Karpas-422 (cell line): Measurements from ENCODE around the gene PRPS1. TPM values are rescaled to one million over a fixed set of nuclear protein-coding genes. Genes with fewer than 3 reads are reported as not detected.
A peak's percentile ranks its signal among the peaks of the same experiment; 100 is the strongest.

Experiments used
- DNase-seq: peaks from one replicate; pipeline ENCODE4 v3.0.0-alpha.2; 2015
- H2AFZ ChIP-seq: fragments of 200-600 bp; sonication (generic); 2 replicates; pipeline ENCODE4 v1.6.1; 2014; ENCODE audit warnings: antibody characterized with exemption, low read length, mixed read lengths
- H3K27ac ChIP-seq: fragments of 200-600 bp; sonication (generic); 2 replicates; pipeline ENCODE4 v1.5.1; 2014; ENCODE audit warnings: mild to moderate bottlenecking, low read length, moderate library complexity
- H3K27me3 ChIP-seq: fragments of 200-600 bp; sonication (generic); 2 replicates; pipeline ENCODE4 v1.6.1; 2014; ENCODE audit warnings: low read length, mixed read lengths
- H3K36me3 ChIP-seq: fragments of 200-600 bp; sonication (generic); 2 replicates; pipeline ENCODE4 v1.6.1; 2014; ENCODE audit warnings: low read length, mixed read lengths; ENCODE audit not compliant: insufficient read depth
- H3K4me1 ChIP-seq: fragments of 200-600 bp; sonication (generic); 2 replicates; pipeline ENCODE4 v1.6.1; 2014; ENCODE audit warnings: mild to moderate bottlenecking, low read length, mixed read lengths
- H3K4me2 ChIP-seq: fragments of 200-600 bp; sonication (generic); 2 replicates; pipeline ENCODE4 v1.6.1; 2014; ENCODE audit warnings: low read length, low read depth, mild to moderate bottlenecking; ENCODE audit not compliant: poor library complexity, severe bottlenecking
- H3K4me3 ChIP-seq: fragments of 200-600 bp; sonication (generic); 2 replicates; pipeline ENCODE4 v1.5.1; 2014; ENCODE audit warnings: mild to moderate bottlenecking, antibody characterized with exemption, low read length, mixed read lengths
- H3K79me2 ChIP-seq: fragments of 200-600 bp; sonication (generic); 2 replicates; pipeline ENCODE4 v1.6.1; 2014; ENCODE audit warnings: mild to moderate bottlenecking, low read length, mixed read lengths
- H3K9ac ChIP-seq: fragments of 200-600 bp; sonication (generic); 2 replicates; pipeline ENCODE4 v1.6.0; 2014; ENCODE audit warnings: low read length
- H3K9me2 ChIP-seq: fragments of 200-600 bp; sonication (generic), shearing (Covaris generic); replicated peaks from 2 replicates; pipeline ENCODE4 v1.6.0; 2014; ENCODE audit warnings: mild to moderate bottlenecking, low read length, moderate library complexity; ENCODE audit not compliant: insufficient read depth
- H3K9me3 ChIP-seq: fragments of 300-700, 200-600 bp; sonication (generic); 2 replicates; pipeline ENCODE4 v1.6.1; 2014; ENCODE audit warnings: low read length, mixed read lengths
- H4K20me1 ChIP-seq: fragments of 200-600 bp; sonication (generic); 2 replicates; pipeline ENCODE4 v1.6.1; 2014; ENCODE audit warnings: mild to moderate bottlenecking, antibody characterized with exemption, low read length, low read depth; ENCODE audit not compliant: insufficient read depth
- total RNA-seq: library from RNA; depleted of rRNA; stranded (reverse); fragments of >200 nt; shearing (Covaris generic); gene quantifications from 2 replicates; pipeline ENCODE4 v1.2.3, GENCODE V29; 2014; ENCODE audit warnings: low replicate concordance

Gene PRPS1
- total RNA-seq, 1 experiment from 2014 or later: 50.7 TPM

- no peak overlapping the region for H2AFZ ChIP-seq
- H3K9ac ChIP-seq: peak overlapping the region; percentile 52
- no peaks in the 10 kb centered on the region for H3K9me3 ChIP-seq
- H3K4me1 ChIP-seq: peaks cover 53% of the 10 kb centered on the region
- peak; percentile 93 for DNase-seq
- H3K27ac ChIP-seq: peak overlapping the region; percentile 93
- H3K79me2 ChIP-seq: no peaks in the 10 kb centered on the region
- peak overlapping the region; percentile 59 for H3K4me2 ChIP-seq
- no peaks in the 10 kb centered on the region for H3K27me3 ChIP-seq
- H3K9me2 ChIP-seq: no peaks in the 10 kb centered on the region
- no peaks in the 10 kb centered on the region for H4K20me1 ChIP-seq
- H3K36me3 ChIP-seq: no peaks in the 10 kb centered on the region
- peak overlapping the region; percentile 23; the same call in 1 of the 2 replicates for H3K4me3 ChIP-seq
Measured at GRCh38 chrX:107672955-107673378, 44.7 kb downstream of the PRPS1 start.

DNA sequence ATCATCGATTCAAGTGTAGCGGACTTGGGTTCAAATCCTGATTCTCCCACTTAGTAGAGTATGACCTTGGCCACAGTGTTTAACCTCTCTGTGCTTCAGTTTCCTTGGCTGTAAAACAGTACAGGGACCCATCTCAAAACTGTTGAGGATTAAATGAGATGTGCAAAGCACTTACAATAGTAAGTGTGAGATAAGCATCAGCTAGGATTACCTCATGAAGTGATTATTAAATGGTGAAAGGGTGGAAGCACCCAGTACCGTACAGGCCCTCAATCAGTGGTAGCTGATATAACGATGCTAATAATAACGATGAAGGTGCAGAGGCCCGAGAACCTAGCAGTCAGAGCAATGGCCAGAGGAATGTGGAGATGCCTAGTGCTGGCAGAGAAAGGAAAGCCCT lies 45.1 kb downstream of the PRPS1 start:
- Histone ChIP-seq H3K4me1 (peaks cover 58% of the 10 kb centered on the region), H3K27ac (peak overlapping the region; percentile 93), H2AFZ (no peak overlapping the region), H3K9ac (peak overlapping the region; percentile 52), H4K20me1 (no peaks in the 10 kb centered on the region), H3K4me3 (peak overlapping the region; percentile 23; the same call in 1 of the 2 replicates), H3K9me3 (no peaks in the 10 kb centered on the region), H3K36me3 (no peaks in the 10 kb centered on the region), H3K4me2 (peak overlapping the region; percentile 59), H3K79me2 (no peaks in the 10 kb centered on the region), H3K27me3 (no peaks in the 10 kb centered on the region), H3K9me2 (no peaks in the 10 kb centered on the region)
- no peak for DNase-seq

DNA sequence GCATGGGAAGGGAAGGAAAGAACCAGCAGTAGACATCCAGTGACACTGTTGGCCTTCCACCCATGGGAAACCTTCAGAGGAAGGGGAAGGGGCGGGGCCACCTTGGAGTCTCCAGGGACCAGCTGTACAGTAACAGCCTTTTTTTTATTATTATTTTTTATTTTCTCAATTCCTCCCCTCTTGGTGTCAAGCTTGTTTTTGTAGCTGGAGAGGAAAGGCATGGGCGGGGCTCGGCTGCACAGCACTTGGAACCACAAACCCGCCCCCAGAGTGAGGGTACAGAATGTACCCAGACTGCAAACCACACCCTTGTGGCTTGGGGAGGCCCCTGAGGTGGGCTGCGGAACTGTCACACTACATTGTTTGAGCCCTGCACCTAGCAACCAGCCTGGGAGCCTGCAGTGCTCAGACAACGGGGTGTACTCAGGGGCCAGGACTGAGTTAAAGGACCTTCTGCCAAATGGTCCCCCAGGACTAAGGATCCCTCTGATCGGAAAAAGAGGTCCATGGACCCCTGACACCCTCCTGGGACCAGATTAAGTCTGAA lies 45.7 kb downstream of the PRPS1 start:
- peak; percentile 90 for DNase-seq
- H3K9me3 ChIP-seq: no peaks in the 10 kb centered on the region
- peak overlapping the region; percentile 93 for H3K27ac ChIP-seq
- no peaks in the 10 kb centered on the region for H3K79me2 ChIP-seq
- H3K4me1 ChIP-seq: peaks cover 64% of the 10 kb centered on the region
- no peaks in the 10 kb centered on the region for H3K36me3 ChIP-seq
- H3K4me3 ChIP-seq: peak overlapping the region; percentile 41
- peak overlapping the region; percentile 59 for H3K4me2 ChIP-seq
- H3K27me3 ChIP-seq: no peaks in the 10 kb centered on the region
- H3K9me2 ChIP-seq: no peaks in the 10 kb centered on the region
- H2AFZ ChIP-seq: no peak overlapping the region
- H4K20me1 ChIP-seq: no peaks in the 10 kb centered on the region
- peak overlapping the region; percentile 67 for H3K9ac ChIP-seq

GRCh38 chrX:107674480-107675364 lies 46.4 kb downstream of the PRPS1 start:
- no peaks in the 10 kb centered on the region for H3K36me3 ChIP-seq
- H3K79me2 ChIP-seq: no peaks in the 10 kb centered on the region
- H3K27me3 ChIP-seq: no peaks in the 10 kb centered on the region
- DNase-seq: peak; percentile 70
- H3K9me3 ChIP-seq: no peaks in the 10 kb centered on the region
- H3K27ac ChIP-seq: peak overlapping the region; percentile 93
- H3K9me2 ChIP-seq: no peaks in the 10 kb centered on the region
- peak overlapping the region; percentile 41 for H3K4me3 ChIP-seq
- peak overlapping the region; percentile 59 for H3K4me2 ChIP-seq
- peaks cover 71% of the 10 kb centered on the region for H3K4me1 ChIP-seq
- peak overlapping the region; percentile 59; the same call in 1 of the 2 replicates for H2AFZ ChIP-seq
- H3K9ac ChIP-seq: peak overlapping the region; percentile 67
- H4K20me1 ChIP-seq: no peaks in the 10 kb centered on the region

GRCh38 chrX:107675365-107675654 lies 47.0 kb downstream of the PRPS1 start:
- H3K9me2 ChIP-seq: no peaks in the 10 kb centered on the region

GRCh38 chrX:107675823-107676555 lies 47.7 kb downstream of the PRPS1 start:
- H3K9ac ChIP-seq: peak overlapping the region; percentile 67
- DNase-seq: peak; percentile 94
- no peaks in the 10 kb centered on the region for H3K79me2 ChIP-seq
- no peaks in the 10 kb centered on the region for H3K9me3 ChIP-seq
- no peaks in the 10 kb centered on the region for H3K9me2 ChIP-seq
- H3K4me2 ChIP-seq: peak overlapping the region; percentile 59
- no peaks in the 10 kb centered on the region for H3K27me3 ChIP-seq
- H3K36me3 ChIP-seq: no peaks in the 10 kb centered on the region
- peaks cover 75% of the 10 kb centered on the region for H3K4me1 ChIP-seq
- peak overlapping the region; percentile 93 for H3K27ac ChIP-seq
- H3K4me3 ChIP-seq: peak overlapping the region; percentile 41; the same call in 1 of the 2 replicates
- no peak overlapping the region for H2AFZ ChIP-seq
- no peaks in the 10 kb centered on the region for H4K20me1 ChIP-seq

More at GRCh38 chrX:107675365-107675654, 47.0 kb downstream of the PRPS1 start:
- Histone ChIP-seq H3K9me3 (no peaks in the 10 kb centered on the region), H3K27me3 (no peaks in the 10 kb centered on the region), H3K36me3 (no peaks in the 10 kb centered on the region), H3K9ac (peak overlapping the region; percentile 67), H3K4me3 (peak overlapping the region; percentile 41; the same call in 1 of the 2 replicates), H3K4me2 (peak overlapping the region; percentile 59), H3K79me2 (no peaks in the 10 kb centered on the region), H3K4me1 (peaks cover 75% of the 10 kb centered on the region), H2AFZ (no peak overlapping the region), H3K27ac (peak overlapping the region; percentile 93), H4K20me1 (no peaks in the 10 kb centered on the region)
- no peak for DNase-seq

DNA sequence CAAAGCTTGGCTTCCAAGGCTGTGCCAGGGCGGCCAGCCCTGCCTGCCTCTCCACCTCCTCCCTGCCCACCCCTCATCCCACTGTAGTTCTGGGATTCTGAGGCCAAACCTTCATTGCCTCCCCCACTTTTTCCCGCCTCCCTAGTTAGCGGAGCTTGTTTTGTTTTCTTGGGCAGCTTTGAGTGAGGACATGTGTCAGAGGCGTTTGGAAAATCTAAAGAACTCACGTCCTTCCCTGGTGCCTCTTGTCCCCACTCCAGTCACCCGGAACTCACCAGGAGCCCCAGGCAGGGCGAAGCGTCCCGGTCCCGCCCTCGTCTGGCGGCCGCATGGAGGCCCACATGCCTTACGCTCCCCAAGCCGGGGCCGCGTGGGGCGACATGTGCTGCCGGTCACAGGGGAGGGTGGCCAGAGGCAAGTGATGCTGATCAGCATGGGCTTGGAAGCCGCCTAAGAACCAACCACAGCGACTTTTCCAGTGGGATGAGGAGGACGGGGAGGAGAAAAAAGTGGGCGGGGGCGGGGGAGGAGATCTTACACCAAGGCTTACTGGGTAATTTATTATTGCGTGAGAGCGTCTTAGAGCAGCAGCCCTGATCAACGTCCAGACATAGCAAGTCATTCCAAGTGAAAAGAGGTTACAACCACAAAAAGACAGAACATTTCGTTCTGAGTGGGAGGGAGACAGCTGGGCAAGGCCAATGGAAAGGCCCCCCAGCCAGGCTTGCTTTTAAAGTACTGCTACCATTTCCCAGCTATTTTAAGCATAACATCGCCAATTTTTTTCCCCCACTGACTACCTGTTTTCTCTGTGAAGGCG lies 48.5 kb downstream of the PRPS1 start:
- Histone ChIP-seq H3K9me3 (no peaks in the 10 kb centered on the region), H3K4me3 (peak overlapping the region; percentile 41; the same call in 1 of the 2 replicates), H3K27me3 (no peaks in the 10 kb centered on the region), H4K20me1 (no peaks in the 10 kb centered on the region), H3K4me1 (peaks cover 75% of the 10 kb centered on the region), H3K9me2 (no peaks in the 10 kb centered on the region), H3K36me3 (no peaks in the 10 kb centered on the region), H3K79me2 (no peaks in the 10 kb centered on the region), H3K9ac (peak overlapping the region; percentile 48), H3K4me2 (peak overlapping the region; percentile 59), H3K27ac (peak overlapping the region; percentile 93), H2AFZ (no peak overlapping the region)
- DNase-seq: no peak
